Jurkat, Clone E6-1 (cell line): Measurements from ENCODE around the gene NCOR1. TPM values are rescaled to one million over a fixed set of nuclear protein-coding genes. Genes with fewer than 3 reads are reported as not detected.
A peak's percentile ranks its signal among the peaks of the same experiment; 100 is the strongest.
"Not testable (repeated sequence)": the region's sequence is repeated elsewhere in the genome, so short reads cannot be mapped to it uniquely, and the experiment has no call there.

Source experiments
- DNase-seq: peaks from one replicate; pipeline ENCODE4 v3.0.0-alpha.2; 2011; ENCODE audit warnings: low read depth, low spot score
- H3K4me3 ChIP-seq: 2 replicates; pipeline ENCODE4 v1.5.1; 2011; ENCODE audit warnings: mild to moderate bottlenecking, low read length, control low read depth, moderate library complexity
- polyA plus RNA-seq: library from polyadenylated mRNA; unstranded; fragments of >200 nt; gene quantifications from one replicate; pipeline ENCODE4 v1.2.1, GENCODE V29; 2012; ENCODE audit warnings: missing spikeins; ENCODE audit not compliant: insufficient read length, insufficient read depth

The NCOR1 gene
- polyA plus RNA-seq = 75.3 TPM

DNA sequence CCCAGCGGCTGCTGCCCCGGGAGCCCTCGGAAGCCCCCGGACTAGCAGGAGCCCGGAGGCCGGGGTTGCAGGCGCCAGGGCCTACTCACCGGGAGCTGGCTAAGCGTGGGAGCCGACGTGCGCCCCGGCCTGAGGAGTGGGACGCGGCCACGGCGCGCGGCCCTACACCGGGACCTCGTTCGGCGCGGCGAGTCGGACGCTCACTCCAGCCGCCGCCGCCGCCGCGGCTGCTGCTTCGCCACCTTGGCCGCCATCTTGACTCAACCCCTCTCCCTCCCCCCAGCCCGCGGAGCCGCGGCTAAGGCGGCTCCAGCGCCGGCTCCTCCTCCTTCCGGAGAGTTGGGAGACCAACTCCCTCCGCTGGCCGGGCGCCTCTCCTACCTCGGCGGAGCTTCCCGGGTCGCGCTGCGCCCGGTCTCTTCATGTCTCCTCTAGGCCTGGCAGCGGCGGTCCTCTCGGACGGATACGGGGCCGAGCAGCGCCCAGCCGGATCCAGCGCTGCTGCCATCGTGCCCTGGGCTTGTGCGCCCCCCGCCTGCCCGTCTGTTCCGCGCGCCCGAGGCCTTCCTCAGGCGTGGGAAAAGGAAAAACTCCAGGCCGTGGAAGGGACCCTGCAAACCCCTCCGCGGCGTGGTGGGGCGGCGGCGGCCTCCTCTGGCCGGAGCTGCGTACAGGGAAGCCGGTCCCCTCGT is at the start of gene NCOR1:
NCOR1 (minus strand) TSS at position 262 of the 692 bp plus-strand sequence. CDS start 20,965 bp downstream, outside the sequence.
- peak; percentile 92 for DNase-seq
- peak within 1 kb of the TSS; percentile 98 for H3K4me3 ChIP-seq

DNA sequence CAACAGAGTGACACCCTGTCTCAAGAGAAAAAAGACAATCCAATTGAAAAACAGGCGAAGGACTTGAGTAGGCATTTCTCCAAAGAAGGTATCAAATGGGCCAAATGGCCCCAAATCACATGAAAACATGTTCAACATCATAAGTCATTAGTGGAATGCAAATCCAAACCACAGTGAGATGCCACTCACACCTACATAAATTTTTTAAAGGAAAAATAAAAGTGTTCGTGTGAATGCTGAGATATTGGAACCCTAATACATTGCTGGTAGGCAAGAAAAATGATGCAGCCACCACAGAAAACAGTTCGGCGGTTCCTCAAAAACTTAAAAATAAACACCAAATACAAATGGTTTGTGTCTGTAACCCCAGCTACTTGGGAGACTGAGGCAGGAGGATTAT is 46.9 kb upstream of the NCOR1 start:
- DNase-seq = no peak
- no peak overlapping the region for H3K4me3 ChIP-seq

DNA sequence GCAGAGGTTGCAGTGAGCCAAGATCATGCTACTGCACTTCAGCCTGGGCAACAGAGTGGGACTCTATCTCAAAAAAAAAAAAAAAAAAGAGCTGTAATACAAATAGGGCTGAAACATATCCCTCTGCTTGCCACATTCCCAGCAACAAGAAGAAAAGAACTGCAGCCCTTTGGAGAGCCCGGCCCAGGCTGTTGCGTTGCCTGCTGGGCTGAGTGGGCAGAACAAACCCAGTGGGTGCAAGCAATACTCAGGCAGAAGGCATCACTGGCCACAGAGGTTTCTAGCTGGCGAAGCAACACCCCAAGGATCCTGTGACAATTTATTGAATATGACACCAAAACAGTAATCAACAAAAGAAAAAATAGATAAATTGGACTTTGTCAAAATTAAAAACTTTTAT is 45.7 kb upstream of the NCOR1 start:
- no peak overlapping the region for H3K4me3 ChIP-seq
- DNase-seq = no peak

DNA sequence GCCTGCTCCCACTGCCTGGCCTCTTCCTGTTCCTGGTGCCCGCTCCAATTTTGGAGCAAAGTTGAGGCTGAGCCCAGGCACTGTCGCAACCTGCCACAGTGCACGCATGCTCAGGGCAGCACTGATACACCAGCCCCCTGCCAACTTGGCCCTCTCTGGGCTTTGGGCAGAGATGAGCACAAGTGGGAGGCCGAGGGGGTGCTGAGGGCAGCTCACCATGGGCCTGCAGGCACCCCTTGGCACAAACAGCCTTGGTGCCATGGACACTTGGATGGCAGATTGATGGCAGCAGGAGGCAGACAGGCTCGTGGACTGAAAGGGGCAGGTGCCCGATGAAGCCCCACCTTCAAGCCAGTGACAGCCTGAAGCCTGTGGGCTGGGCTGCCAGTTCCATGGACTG is 44.6 kb upstream of the NCOR1 start:
- DNase-seq = no peak
- H3K4me3 ChIP-seq = no peak overlapping the region

- no peak for DNase-seq
- no peak overlapping the region for H3K4me3 ChIP-seq
Observed at GRCh38 chr17:16258901-16259300, 43.6 kb upstream of the NCOR1 start.

DNA sequence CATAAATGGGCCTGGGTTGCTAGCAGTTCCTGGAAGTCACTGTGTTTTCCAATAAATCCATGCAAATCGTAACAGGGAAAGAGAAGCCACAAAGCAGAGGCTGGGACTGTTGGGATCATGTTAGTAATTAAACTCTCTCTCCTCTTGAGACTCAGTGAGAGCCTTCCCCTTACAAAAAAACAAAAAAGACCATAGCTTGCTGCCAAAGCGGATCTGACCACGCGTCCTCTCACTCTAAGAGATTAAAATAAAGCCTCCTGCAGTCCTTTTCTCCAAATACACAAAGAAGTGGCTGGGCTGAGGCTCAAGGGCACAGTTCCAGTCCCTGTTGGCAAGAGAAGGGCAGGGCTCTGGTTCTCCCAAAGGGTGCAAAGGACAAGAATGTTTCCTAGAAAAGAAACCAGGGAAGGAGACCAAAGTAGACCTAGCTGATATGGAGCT is 40.2 kb upstream of the NCOR1 start:
- no peak overlapping the region for H3K4me3 ChIP-seq
- no peak for DNase-seq

- no peak overlapping the region for H3K4me3 ChIP-seq
- DNase-seq = no peak
Observed at GRCh38 chr17:16254773-16255400, 39.6 kb upstream of the NCOR1 start.

DNA sequence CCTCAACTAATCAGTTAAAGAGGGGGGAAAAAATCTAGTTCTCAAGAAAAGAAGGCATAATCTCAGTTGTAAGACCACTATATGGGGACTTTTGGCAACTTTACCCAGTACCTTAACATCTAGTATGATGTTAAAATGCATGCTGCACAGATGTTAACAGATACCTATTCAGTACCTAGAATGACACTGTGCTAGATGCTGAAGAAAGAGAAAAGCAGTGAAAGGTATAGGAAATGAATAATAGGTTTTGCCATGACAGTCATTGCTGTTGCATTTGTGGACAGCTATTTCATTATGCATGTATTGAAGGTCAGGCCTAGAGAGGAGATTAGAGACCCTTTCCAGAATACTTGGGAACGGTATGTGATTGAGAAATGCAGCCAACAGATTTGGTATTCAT is 36.2 kb upstream of the NCOR1 start:
- no peak for DNase-seq
- no peak overlapping the region for H3K4me3 ChIP-seq

DNA sequence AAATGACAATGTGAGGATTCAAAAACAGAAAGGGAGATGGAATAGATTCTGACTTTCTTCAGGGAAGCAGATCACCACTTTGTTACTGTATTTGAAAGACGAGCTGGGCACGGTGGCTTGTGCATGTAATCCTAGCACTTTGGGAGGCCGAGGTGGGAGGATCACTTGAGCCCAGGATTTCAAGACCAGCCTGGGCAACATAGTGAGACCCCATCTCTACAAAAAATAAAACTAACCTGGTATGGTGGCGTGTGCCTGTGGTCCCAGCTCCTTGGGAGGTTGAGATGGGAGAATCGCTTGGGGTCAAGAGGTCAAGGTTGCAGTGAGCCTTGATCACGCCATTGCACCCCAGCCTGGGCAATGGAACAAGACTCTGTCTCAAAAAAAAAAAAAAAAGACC is 35.7 kb upstream of the NCOR1 start:
- DNase-seq = no peak
- H3K4me3 ChIP-seq = no peak overlapping the region

DNA sequence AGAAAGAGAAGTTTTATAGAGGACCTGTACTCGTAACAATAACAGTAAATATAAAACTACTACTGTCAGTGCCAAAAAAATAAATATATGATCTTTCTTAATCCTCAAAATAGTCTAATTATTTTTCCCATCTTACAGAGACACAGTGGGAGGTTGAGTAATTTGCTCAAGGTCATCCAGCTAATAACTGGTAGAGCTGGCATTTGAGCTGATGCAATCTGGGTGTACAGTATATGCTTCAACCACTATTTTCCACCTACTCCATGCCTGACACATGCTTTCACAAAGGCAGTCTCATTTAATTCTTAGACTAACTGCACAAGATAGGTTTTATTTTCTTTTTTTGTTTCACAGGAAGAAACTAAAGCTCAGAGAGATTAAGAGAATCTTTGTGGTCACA is 35.3 kb upstream of the NCOR1 start:
- no peak overlapping the region for H3K4me3 ChIP-seq
- DNase-seq = no peak

- no peak for DNase-seq
- H3K4me3 ChIP-seq = no peak overlapping the region
Observed at GRCh38 chr17:16247586-16247984, 32.3 kb upstream of the NCOR1 start.

DNA sequence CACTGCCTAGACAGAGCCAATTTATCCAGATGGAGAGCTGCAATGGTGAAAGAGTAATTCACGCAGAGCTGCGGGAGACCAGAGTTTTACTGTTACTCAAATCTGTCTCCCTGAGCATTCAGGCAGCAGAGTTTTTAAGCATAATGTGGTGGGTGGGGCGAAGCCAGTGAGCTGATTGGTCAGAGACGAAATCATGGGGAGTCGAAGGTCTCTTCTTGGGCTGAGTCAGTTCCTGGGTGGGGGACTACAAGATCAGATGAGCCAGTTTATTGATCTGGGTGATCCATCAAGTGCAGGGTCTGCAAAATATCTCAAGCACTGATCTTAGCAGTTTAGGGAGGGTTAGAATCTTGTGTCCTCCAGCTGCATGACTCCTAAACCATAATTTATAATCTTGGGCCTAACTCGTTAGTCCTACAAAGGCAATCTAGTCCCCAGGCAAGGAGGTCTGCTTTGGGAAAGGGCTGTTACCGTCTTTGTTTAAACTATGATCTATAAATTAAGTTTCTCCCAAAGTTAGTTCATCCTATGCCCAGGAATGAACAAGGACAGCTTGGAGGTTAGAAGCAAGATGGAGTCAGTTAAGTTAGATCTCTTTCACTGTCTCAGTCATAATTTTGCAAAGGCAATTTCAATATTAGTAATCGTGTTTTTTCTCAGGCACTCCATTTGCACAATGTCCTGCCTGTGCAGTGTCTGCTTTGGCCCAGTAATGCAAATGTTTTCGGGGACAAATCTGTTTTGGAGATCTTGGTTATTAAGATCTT is 28.6 kb upstream of the NCOR1 start:
- no peak for DNase-seq
- no peak overlapping the region for H3K4me3 ChIP-seq

- H3K4me3 ChIP-seq = no peak overlapping the region
- no peak for DNase-seq
Observed at GRCh38 chr17:16243385-16243784, 28.1 kb upstream of the NCOR1 start.

- no peak for DNase-seq
Observed at GRCh38 chr17:16241906-16242399, 26.6 kb upstream of the NCOR1 start.

DNA sequence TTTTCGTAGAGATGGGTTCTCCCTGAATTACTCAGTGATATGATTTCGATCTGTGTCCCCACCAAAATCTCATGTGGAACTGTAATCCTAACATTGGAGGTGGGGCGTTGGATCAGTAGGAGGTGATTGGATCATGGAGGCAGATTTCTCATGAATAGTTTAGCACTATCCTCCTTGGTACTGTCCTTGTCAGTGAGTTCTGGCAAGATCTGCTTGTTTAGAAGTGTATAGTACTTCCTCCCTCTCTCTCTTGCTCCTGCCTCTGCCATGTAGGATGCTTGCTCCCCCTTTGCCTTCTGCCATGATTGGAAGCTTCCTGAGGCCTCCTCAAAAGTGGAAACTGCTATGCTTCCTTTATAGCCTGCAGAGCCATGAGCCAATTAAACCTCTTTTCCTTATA is 24.6 kb upstream of the NCOR1 start:
- DNase-seq = no peak

More at GRCh38 chr17:16241906-16242399, 26.6 kb upstream of the NCOR1 start:
- H3K4me3 ChIP-seq = no peak overlapping the region

DNA sequence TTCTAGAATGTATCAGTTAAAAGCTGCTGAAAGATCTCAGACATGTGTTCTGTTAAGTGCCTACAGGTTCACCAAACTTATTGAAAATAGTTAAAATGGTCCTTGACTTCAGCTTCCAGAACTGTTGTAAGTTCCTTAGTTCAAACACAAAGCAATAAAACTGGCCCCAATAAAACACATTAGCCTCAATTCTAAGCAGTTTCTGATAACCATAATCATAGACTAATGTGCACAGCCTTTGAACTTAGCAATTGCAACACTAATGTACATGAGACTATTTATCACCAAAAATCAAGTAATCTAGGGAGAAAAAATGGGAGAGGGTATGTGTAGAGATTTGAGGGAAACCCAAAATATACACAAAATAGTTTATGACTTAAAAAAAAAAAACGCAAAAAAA is 17.1 kb upstream of the NCOR1 start:
- DNase-seq = no peak
- no peak overlapping the region for H3K4me3 ChIP-seq

More for the DNA sequence above, 24.6 kb upstream of the NCOR1 start:
- H3K4me3 ChIP-seq = no peak overlapping the region

GRCh38 chr17:16229912-16230561 is 14.7 kb upstream of the NCOR1 start:
- H3K4me3 ChIP-seq = not testable (repeated sequence)
- peak; percentile 55 for DNase-seq

- no peak for DNase-seq
- no peak overlapping the region for H3K4me3 ChIP-seq
Observed at GRCh38 chr17:16222406-16222805, 7.1 kb upstream of the NCOR1 start.

GRCh38 chr17:16217002-16217635 is 1.8 kb upstream of the NCOR1 start, which contains the start of gene PIGL:
Gene PIGL (plus strand): TSS chr17:16217210. CDS start chr17:16217227, 17 bp downstream.
- peak; percentile 98 for DNase-seq
- H3K4me3 ChIP-seq = peak within 1 kb of the TSS; percentile 98
